HG03460 (cell line): Measurements from ENCODE around the gene HSD17B3.
"Not testable (repeated sequence)": the region's sequence is repeated elsewhere in the genome, so short reads cannot be mapped to it uniquely, and the experiment has no call there.

Experiments used
- ATAC-seq: cut with Tn5 transposase; IDR thresholded peaks from one replicate; pipeline ENCODE4 v1.9.1; 2021; ENCODE audit not compliant: unreplicated experiment

The HSD17B3 gene

DNA sequence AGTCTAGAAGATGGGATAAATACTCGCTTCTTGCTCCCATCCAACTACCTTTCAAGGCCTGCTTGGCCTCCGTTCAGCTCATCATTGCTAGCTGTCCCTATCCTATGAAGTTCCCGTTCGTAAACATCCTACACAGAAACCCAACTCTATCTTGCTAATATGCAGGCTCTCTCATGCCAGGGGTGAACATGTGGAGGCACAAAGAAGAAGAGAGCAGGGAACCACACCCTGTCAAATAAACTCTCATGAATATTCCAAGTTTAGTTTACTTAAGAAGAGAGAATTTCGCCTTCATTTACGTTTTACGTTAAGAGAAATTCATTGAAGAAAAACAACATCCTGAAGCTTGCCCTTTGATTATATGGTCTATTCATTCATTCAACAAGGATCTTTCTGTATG, 7.9 kb upstream of the HSD17B3 start:
- no peak for ATAC-seq

DNA sequence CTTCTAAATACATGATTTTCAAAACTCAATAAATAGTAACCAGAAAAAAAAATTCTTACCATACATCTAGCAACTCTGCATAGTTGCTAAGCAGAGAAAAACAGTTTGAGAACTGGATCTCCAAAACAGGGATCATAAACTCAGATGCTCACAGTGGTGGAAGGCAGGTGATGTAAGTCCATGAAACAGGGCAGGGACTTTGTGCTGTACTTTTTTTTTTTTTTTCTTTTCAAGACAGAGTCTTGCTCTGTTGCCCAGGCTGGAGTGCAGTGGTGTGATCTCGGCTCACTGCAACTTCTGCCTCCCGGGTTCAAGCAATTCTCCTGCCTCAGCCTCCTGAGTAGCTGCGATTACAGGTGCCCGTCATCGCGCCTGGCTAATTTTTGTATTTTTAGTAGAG, 5.0 kb upstream of the HSD17B3 start:
- not testable (repeated sequence) for ATAC-seq

DNA sequence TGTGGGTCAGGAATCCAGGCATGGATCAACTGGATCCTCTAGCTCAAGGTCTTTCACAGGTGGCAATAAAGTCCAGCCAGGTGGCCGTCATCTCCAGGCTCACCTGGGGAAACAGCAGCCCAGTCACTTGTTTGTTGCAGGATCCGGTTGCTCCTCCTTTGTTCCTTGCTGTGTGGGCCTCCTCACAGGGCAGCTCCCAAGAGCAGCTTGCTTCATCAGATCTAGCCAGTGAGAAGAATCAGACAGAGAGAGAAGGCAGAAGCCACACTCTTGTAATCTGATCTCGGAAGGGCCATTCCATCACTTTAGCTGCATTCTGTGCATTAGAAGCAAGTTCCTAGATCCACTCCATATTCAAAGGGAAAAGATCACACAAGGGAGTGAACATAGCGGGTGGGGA, 3.2 kb upstream of the HSD17B3 start:
- no peak for ATAC-seq

DNA sequence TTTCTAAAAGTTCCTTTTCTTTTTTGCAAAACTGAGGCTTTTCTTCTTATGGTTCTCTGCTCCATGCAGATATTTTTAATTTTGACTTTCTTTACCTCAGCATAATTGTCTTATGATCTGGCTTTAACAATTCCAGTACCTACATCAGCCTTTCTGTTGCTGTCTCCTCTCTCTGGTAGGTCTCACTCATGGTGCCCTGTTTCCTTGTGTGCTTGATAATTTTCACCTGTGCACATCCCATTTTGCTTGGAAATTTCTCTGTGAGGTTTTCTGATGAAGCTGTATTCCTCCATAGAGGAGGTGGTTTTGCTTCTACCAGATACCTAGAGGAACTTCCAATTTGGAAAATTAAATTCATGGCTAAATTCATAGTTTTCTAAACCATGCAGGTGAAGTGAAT, 2.3 kb upstream of the HSD17B3 start:
- ATAC-seq = no peak

DNA sequence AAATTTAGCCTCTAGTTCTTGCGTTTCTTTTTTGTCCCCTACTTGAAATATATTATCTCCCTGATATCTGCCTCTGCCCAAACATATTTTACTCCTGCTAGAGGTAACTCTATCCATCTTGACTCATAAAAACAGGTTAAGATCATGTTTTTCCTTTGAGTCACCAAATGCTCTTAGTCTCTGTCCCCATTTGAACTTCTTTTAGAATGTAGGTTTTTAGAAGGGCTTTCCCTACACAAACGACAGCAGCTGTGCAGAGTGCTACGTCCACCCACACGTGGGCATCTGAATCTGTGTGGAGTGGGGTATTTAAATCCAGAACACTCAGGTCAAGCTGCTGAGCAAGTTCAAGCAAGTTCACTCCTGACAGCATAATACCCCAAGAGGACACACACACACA, 2.2 kb downstream of the HSD17B3 start:
- ATAC-seq = no peak

DNA sequence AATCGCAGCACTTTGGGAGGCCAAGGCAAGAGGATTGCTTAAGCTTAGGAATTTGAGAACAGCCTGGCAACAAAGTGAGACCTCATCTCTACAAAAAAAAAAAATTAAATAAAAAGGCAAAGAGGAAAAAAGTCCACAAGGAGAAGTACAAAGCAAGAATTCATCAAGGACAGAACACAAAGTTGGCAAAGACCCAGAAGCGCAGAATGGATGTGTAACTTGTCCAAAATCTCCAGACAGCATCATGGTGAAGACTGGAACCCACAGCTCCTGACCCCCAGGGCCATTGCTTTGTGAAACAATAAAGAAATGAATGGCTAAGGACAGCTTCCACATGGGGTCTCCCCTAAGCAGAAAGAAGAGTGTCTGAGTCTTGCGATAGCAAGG, 7.8 kb downstream of the HSD17B3 start:
- no peak for ATAC-seq

DNA sequence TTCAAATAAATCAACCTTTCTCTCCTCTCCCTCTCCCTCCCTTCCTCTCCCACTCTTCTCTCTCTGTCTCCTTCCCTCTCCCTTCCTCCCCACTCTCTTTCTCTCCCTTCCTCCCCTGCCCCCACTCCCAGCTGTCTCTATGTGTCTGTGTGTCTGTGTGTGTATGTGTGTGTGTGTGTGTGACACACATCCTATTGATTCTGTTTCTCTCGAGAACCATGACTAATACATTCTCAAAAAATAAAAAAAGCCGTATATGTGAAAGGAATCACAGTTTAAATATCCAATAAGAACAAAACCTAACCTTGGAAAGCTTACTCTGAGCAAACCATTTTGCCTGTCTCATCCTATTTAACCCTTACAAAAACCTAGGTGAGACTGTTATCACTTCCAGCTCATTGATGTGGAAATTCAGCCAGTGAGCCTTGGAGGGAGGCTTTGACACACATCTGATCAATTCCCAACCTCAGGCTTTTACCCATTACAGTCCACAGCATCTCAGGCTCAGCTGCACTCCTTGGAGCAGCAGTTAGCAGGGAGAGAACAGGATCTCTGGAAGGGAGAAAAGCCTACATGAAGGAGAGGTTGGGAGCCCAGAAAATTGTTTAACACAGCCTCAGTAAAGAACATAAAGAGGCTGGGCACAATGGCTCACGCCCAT, 8.3 kb downstream of the HSD17B3 start:
- ATAC-seq = no peak

DNA sequence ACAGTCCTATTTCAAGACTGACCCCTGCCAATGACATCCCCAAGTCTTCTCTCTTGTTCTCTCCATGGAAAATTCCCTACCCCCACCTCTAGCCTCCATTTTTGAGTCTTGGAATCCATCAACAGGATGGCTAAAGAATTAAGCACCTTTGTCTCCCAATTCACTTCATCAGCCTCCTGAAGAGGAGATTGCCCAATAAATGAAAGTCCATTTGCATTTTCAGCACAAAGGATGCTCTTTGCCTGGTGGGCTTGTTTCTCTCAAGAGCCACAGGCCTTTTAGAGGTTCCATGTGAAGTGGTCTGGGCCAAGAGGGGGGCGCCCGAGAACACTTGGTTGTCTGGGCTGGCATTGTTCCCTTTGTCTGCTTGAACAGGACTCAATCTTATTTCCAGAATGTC, 12.6 kb downstream of the HSD17B3 start:
- no peak for ATAC-seq

DNA sequence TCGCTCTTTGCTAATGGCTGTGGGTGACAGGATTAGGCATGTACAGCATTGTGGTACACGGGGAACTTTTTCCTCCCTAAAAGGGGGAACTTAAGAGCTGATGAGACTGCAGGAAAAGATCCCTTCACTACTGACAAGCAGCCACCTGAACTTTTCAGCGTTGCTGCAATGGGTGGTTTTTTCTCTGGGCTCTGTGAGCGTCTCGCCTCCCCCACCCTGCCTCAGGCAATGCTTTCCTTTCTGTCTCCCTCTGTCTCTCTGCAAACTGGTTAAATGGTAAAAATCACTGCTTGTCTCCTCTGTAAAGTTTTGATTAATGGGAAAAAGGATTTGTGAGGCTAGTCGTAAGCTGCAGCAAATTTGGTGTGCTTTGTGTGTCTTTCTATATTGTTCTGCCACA, 20.3 kb downstream of the HSD17B3 start:
- ATAC-seq = no peak

DNA sequence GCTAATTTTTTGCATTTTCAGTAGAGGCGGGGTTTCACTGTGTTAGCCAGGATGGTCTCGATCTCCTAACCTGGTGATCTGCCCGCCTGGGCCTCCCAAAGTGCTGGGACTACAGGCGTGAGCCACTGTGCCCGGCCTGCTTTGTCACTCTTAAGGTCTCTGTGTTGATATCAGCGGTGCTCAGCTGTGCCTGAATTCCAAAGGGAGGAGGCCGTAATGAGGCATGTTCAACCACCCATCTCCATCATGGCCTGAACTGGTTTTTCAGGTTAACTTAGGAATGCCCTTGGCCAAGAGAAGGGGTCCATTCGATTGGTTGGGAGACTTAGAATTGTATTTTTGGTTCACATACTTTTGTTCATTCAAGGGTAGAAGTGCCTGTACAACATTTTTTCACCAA, 22.0 kb downstream of the HSD17B3 start:
- no peak for ATAC-seq

DNA sequence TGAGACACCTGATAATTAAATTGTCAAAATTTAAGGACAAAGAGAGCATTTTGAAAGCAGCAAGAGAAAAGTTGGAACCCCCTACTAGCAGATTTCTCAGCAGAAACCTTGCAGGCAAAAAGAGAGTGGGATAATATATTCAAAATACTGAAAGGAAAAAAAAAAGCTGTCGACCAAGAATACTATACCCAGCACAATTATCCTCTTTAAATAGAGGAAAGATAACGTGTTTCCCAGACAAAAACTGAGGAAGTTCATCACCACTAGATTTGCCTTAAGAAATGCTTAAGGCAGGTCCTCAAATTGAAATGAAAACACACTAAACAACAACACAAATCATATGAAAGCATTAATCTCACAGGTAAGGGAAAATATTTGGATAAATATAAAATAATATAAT, 27.0 kb downstream of the HSD17B3 start:
- no peak for ATAC-seq

DNA sequence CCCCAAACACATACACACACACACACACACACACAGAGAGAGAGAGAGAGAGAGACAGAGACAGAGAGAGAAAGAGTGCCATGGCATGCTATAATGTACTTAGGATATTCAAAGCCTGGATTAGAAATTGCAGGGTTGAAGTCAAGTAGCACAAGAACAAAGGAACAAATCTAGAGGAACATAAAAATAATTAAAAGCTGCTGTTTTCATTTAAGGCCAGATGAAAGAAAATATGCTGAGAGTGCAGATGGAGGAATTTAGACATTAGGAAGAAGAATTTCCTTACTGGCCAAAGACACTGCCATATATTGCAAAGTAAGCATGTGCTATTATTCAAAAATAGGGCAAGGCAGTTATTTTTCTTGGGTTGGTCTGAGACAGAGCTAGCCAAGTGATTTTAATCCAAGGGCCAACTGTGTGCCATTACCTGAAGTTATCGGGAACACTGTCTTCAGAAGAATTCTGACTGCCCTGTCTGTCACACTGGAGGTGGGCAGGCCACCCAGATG, 31.7 kb downstream of the HSD17B3 start:
- ATAC-seq = no peak

DNA sequence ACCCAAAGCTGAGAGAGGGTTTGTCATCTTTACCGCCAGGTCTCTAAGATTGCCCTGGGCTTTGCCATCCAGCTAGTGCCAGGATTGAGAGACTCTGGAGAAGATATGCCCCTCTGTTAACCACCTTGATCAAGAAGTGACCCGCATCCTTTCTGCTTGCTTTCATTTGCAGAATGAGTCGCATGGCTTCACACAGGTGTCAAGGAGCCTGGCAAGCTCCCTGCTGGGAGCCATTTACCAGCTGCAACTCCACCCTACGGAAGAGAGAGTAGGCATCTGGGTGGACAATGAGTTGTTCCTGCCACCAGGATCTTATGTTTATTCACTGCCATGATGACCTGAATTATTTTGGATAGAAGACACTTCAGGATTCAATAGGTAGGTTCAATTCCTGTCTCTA, 43.0 kb downstream of the HSD17B3 start:
- ATAC-seq = no peak

DNA sequence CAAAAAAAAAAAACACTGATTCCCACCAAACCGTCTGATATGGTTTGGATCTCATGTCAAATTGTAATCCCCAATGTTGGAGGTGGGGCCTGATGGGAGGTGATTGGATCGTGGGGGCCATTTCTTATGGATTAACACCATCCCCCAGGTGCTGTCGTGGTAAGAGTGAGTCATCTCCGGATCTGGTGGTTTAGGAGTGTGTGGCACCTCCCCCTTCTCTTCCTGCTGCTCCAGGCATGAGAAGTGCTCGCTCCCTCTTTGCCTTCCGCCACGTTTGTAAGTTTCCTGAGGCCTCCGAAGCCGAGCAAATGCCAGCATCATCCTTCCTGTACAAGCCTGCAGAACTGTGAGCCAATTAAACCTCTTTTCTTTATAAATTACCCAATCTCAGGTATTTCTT, 45.2 kb downstream of the HSD17B3 start:
- no peak for ATAC-seq

DNA sequence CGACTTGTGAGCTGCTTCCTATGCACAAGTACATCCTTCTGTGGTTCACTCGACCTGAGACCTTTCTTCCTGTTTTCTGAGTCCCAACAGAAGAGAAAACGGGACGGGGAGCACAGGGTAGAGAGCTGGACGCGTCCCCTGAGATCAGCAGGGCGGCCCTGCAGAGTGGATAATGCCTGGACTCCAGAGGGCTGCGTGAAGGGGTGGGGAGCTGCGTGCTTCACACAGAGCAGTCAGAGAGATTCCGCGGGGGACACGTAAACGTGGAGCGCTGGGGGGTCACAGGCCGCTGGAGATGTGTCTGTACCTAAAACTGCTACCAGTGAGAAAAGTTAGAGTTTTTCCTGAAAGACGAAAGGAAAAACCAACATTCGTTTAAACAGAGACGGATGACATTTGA, 46.3 kb downstream of the HSD17B3 start:
- no peak for ATAC-seq

DNA sequence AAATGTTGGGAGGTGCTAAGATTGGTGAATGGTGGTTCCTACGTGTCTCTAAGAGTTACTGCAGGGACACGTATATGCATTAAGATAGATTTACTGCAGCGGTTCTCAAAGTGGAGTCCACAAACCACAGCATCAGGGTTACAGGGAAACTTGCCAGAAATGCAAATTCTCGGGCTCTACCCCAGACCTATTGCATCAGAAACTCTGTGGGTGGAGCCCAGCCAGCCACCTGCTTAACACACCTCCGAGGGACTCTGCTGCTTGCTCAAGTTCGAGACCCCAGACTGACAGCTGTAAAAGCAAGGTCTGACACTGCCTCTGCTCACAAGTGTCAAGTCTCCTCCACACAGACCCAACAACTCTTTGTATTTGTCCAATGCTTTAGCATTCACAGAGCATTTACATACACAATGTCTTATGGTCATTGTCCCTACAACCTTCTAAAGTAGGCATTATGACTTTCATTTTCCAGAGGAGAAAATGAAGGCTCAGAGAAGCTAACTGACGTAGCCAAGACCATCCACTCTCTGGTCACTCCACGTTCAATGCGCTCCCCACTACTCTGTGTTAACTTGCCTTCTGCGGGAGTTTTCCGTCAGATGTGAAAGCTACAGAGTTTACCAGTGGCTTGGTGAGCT, 48.8 kb downstream of the HSD17B3 start:
- ATAC-seq = no peak

DNA sequence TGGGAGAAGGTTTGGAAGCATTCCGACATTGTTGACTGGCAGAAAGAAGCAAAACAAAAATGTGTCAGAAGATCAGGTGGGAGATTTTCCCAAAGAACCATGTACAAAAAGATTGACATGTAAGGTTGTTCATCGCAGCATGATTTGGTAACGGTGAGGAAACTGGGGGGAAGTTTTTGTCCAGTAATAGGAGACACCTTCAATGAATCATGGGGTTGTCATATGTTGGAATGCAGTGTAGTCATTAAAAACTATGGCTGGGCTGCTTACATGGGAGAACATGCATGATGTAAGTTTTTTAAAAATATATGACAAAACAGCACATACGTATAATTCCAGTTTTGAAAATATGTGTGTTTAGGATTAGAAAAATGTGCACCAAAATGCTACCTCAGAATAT, 50.5 kb downstream of the HSD17B3 start:
- no peak for ATAC-seq

DNA sequence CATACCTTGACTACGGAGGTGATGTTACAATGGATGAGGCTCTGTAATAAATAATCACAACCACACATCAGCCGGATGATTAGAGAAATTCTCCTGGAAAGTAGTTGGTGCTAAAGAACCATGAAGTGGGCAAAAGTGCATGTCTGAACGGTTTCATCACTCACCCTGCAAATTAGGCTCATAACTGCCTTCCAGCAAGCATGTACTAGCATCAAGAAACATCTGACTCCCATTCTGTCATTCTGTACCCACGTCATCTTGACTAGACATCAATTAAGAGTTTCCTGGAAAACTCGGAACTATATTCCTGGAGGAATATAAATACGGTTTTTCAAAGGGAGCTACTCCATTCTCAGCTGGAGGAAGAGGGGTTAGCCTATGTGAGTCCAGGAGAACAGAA, 52.2 kb downstream of the HSD17B3 start:
- ATAC-seq = no peak

DNA sequence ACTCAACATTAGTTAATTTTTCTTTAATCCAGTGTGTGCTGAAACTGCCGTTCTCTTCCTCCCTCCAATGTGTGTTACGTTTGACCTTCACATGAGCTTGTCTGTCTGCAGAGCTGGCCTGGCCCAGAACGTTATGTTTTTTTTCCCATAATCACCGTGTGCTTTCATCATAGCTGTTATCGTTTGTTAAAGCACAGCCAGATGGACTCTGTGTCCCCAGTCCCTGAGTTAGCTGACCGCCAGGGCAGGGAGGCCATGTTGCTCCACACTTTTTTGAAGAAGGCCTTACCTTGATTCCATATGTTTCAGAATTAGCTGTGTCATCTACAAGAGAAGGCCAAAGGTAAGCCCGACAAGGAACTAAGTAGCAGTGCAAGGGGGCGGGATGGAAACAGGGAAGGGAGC, 55.7 kb downstream of the HSD17B3 start:
- ATAC-seq = no peak

DNA sequence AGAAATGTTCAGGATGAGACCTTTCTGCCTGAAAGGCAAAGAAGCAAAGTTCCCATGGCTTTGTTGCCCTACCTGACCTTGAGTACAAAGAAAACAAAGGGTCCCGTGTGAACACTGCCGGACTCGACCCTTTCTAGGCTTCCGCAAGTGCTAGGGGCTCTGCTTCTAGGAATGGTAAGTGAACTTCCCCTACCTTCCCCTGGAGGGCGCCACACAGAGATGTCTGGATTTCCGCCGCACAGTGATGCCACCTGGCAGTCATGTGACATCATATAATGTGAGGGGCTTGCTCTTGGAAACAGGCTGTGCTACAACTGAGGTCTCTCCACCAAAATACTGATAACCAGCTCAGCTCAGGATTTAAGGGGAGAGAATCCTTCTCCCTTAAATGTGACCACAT, 56.6 kb downstream of the HSD17B3 start:
- ATAC-seq = no peak

DNA sequence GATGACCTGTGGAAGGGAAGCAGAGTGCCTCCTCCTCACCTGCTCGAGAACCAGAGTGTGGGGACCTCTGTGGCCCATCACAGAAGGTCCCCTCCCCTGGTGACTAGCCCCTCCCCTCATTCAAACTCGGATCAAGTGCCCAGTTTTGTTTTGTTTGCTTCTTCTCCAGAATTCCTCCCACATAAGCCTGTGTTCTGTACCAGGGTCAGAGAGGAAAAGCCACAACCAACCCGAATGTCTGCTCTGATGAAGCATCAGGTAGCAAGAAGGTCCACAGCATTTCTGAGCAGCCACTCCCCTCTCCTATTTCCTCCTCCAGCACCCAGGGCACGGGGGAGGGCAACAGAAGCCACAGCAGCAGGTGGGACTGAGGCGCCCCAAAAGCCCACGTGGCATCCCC, 58.2 kb downstream of the HSD17B3 start:
- no peak for ATAC-seq

DNA sequence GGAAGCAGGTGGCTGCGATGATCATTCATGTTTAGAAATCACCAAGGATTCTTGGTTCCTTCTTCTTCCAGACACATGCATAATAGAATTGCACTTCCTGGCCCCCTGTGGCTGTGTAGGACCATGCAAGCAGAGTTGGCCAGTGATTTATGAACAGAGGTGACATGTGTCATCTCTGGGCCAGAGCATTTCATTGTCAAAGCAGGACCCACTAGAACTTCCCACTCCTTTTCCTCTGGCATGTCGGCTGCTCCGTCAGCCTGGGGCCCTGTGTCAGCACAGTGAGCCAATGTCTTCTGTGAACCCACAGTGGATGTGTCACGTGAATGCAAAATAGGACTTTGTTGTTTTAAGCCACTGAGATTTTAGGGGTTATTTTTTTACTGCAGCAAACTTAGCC, 59.2 kb downstream of the HSD17B3 start:
- no peak for ATAC-seq

DNA sequence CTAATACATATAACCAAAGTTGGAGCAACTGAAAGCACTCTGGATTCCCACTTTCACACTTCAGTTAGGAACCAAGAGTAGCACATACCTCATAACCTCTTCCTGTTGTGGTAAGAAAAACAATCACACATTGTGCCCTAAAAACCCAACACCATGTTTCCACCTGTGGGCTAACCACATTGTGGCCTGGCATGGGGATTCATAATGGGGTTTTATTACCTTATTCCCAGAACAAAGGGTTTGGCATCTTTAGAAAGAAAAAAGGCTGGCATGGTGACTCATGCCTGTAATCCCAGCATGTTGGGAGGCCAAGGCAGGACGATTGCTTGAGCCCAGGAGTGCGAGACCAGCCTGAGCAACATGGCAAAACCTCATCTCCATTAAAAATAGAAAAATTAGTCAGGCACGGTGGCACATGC, 60.6 kb downstream of the HSD17B3 start:
- no peak for ATAC-seq
